HS-5 (cell line): Measurements from ENCODE around the gene RILPL1.
"Not testable (repeated sequence)": the region's sequence is repeated elsewhere in the genome, so short reads cannot be mapped to it uniquely, and the experiment has no call there.

ENCODE experiments used
- DNase-seq: peaks from one replicate; pipeline ENCODE4 v3.0.0-alpha.2; 2012; ENCODE audit warnings: low read depth

RILPL1 gene, protein sequence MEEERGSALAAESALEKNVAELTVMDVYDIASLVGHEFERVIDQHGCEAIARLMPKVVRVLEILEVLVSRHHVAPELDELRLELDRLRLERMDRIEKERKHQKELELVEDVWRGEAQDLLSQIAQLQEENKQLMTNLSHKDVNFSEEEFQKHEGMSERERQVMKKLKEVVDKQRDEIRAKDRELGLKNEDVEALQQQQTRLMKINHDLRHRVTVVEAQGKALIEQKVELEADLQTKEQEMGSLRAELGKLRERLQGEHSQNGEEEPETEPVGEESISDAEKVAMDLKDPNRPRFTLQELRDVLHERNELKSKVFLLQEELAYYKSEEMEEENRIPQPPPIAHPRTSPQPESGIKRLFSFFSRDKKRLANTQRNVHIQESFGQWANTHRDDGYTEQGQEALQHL

DNA sequence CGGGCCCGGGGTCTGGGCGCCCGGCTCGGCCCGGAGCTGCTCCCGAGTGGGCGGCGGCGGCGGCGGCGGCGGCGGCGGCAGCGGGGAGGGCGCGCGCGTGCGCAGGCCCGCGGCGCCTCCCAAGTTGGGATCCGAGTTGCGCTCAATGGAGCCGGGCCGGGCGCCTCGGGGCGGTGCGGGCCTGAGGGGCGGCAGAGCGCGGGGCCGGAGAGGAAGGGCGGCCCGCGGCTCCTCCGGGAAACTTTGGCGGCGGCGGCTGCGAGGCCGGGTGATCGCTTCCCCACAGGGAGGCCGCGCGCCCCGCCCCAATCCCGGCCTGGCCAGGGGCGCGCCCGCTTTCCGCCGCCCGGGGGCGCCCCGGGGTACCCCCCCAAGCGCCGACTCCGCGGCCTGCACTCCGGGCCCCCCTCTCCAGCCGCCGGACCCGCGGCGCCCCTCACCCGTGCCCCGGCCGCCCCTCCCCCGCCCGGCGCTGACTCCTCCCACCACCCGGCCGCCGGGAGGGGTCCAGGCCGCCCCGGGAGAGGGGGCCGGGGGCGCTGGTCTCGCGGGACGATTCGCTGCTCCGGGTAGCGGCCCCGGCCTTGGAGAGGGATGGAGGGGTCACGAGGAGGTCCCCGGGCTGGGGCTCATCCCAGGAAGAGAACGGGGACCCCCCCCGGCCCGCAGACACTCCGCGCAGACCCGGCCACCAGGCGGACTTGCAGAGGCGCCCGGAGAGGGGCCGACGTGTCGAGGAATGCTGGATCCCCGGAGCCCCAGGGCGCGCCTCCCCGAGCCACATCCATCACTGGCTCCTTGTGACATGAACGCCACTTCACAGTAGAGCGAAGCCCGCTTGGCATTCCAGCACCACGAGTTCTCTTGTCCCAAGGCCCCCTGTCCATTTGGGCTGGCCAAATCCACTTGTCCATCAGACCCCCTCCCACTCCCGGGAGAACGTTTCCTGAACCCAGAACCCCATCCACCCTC, at the start of gene RILPL1:
Gene RILPL1 (minus strand): TSS at position 48 of the 972 bp plus-strand sequence. CDS start 237 bp downstream, outside the sequence.
- no peak for DNase-seq

DNA sequence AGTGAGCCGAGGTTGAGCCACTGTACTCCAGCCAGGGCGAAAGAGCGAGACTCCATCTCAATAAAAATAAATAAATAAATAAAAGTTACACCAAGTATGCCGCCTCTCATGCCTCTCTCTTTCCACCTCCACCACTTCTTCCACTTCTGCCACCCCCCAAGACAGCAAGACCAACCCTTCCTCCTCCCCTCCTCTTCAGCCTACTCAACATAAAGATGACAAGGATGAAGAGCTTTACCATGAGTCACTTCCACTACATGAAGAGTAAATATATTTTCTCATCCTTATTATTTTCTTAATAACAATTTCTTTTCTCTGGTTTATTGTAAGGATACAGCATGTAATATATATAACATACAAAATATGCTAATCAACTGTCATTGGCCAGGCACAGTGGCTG, 47.3 kb upstream of the RILPL1 start:
- DNase-seq, result no peak

DNA sequence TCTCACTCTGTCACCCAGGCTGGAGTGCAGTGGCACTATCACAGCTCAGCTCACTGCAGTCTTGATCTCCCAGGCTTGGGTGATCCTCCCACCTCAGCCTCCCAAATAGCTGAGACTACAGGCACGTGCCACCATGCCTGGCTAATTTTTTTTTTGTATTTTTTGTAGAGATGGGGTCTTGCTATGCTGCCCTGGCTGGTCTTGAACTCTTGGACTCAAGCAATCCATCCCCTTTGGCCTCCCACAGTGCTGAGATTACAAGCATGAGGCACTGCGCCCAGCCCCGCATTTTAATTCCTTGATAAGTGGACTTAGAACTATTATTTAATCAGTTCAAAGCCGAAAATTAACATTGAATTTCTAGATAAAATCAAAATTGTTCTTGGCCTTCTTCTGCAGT, 45.3 kb upstream of the RILPL1 start:
- not testable (repeated sequence) for DNase-seq

DNA sequence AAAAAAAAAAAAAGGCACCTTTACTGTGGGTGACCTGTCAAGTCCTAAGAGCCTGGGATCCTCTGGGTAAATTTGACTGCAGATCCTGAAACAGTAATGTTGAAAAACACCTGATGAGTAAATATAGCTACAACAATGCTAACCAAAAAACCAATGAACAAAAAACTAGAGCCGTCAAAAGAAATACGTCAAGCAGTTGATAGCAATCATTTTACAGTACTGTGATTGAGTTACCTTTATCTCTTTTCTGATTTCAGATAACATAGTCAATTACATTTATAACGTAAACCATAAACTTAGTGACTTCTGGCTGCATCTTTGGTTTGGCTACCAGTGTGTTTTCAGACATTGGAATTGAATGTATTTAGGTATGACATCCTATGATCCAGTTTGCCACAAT, 44.7 kb upstream of the RILPL1 start:
- DNase-seq, result no peak

DNA sequence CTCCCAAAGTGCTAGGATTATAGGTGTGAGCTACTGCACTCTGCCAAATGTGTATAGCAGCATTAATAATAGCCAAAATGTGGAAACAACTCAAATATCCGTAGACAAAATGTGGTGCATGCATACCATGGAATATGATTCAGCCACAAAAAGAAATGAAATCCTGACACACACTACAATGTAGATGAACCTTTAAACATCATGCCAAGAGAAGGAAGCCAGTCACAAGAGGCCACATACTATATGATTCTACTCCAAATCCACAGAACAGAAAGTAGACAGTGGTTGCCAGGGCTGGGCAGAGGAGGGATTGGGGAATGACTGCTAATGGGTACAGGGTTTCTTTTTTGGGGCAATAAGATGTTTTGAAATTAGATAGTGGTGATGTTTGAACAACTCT, 43.1 kb upstream of the RILPL1 start:
- no peak for DNase-seq

DNA sequence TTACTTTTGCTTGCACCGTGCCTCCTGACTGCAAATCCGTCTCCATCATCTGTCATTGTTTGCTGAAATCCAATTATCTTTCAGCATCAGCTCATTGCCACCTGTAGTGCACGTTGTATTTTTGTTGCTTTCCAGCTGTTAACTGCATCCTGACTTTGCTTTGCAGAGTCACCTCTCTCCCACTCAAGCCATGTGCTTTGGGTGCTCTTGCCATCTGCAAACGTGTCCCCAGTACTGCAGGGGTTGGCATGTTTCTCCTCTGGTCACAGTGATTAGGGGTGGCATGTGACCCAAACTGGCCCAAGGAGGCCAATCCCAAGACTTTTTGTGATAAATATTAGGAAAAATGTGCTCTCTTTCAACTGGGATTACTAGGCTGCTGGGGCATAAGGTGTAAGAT, 40.4 kb upstream of the RILPL1 start:
- no peak for DNase-seq

DNA sequence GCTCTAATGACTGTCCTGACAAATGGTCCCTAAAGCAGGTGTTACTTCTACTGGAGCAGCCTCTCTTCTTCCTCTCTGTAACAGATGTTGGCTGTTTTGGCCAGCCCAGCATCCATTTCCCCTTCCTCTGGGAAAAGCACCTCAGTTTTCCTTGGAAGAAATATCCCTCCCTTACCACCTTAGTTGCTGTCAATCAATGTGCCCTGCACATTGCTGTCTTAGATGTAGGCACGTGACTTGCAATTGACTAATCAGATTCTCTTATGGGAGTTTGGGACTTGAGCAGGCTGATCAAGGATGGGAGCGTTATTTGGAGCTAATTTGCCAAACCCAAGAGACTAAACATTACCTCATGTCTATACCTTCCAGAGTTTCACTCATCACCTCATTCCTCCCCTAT, 38.9 kb upstream of the RILPL1 start:
- DNase-seq, result no peak

DNA sequence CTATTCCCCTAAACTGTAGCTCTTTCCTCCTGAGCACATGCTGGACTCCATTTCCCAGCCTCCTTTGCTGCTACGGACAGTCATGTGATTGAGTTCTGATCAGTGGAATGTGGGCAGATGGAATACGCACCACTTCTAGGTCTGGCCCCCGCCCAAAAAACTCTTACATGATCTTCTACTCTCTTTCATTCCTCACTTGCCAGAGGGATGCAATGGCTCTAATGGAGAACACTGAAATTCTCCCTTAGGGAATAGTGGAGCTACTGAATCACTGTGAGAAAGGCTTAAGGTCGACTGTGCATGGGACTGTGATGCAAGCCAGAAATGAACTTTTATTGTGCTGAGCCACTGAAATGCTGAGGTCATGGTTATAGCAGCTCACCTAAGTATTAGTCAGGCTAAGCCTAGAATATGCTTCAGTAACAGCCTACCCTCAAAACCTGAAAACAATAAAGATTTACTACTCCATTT, 37.9 kb upstream of the RILPL1 start:
- no peak for DNase-seq

DNA sequence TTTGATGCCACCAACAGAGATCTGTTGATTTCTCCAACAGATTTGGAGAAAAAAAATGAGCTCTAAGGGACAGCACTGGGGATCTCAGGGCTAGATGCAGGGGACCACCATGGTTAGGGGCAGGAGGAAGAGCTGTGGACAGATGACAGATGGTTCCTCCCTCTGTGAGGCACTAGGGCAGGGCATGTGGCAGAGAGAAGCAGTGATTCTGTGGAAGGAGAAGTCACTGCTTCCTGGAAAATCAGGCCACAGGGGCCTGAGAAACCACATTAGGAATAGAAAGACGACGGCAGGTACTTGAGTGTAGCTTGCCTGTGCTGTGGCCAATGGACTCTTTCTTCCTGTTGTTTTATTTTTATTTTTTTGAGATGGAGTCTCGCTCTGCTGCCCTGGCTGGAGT, 25.9 kb upstream of the RILPL1 start:
- DNase-seq, result no peak

DNA sequence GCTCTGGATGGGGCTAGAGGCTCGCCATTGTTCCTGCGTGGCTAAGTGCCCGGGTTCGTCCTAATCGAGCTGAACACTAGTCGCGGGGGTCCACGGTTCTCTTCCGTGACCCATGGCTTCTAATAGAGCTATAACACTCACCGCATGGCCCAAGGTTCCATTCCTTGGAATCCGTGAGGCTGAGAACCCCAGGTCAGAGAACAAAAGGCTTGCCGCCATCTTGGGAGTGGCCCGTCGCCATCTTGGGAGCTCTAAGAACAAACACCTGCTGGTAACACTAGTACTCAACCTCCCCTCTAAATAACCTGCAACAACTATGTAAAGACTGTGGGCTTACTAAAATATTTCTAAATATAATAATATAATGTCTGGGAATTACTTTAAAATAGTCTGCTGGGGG, 25.0 kb upstream of the RILPL1 start:
- DNase-seq, result not testable (repeated sequence)

DNA sequence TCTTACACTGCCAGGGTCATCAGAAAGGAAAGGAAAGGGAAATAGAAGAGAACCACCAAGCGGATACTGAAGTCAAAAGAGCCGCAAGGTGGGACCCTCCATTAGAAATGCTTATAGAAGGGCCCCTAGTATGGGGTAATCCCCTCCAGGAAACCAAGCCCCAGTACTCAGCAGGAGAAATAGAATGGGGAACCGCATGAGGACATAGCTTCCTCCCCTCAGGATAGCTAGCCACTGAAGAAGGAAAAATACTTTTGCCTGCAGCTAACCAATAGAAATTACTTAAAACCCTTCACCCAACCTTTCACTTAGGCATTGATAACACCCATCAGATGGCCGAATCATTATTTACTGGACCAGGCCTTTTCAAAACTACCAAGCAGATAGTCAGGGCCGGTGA, 21.3 kb upstream of the RILPL1 start:
- not testable (repeated sequence) for DNase-seq

DNA sequence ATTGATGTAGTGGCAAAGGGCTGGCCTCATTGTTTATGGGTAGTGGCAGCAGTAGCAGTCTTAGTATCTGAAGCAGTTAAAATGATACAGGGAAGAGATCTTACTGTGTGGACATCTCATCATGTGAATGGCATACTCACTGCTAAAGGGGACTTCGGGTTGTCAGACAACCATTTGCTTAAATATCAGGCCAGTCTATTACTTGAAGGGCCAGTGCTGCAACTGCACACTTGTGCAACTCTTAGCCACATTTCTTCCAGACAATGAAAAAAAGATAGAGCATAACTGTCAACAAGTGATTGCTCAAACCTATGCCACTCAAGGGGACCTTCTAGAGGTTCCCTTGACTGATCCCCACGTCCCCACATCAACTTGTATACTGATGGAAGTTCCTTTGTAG, 20.6 kb upstream of the RILPL1 start:
- not testable (repeated sequence) for DNase-seq

DNA sequence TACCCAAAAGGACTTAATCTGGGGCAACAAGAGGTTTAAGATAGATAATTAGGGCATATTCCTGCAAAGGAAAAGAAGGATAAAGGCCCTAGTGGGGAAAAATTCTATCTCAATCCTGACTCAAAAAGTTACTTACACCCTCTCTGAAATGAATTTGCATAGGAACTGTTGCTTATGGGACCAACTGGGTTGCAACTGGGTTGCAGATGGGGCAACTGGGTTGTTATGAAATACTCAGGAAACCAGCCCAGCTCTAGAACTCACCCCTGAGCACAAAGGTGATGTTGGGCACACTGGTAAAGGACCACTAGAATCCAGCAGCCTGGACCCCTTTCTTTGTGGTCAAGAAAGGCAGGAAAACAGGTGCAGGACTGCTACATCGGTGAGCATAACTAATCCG, 17.2 kb upstream of the RILPL1 start:
- DNase-seq, result no peak

DNA sequence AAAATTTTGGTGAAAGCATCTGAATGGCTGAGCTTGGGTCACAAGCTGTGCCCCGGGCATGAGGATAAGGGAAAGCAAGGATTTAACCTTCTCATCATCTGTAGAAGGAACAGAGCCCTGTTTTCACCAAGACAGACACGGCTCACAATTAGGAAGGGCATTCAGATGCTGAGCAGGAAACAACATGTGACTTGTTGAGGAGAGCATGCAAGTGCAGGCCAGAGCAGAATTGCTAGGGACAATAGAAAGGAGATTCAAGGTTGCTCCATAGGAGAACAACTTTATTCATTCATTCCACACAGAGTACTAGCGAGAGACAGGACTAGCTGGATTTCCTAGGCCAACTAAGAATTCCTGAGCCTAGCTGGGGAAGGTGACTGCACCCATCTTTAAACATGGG, 14.6 kb upstream of the RILPL1 start:
- DNase-seq, result no peak

DNA sequence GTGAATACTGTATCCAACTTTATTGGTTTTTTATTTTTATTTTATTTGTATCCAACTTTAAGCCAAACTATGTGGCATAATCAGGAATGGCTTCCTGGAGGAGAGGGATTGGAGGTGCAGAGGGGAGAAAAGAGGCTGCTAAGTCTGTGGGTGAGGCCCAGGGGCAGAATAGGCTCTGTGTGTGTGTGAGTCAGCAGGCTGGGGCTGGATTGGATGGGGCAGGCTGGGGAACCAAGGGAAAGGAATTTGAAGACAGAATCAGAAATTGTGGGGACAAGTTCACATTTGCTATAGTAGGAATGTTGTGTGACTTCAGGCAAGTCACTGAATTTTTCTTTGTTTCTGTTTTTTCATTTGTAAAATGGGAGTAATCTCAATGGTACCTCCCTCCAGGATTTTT, 12.8 kb upstream of the RILPL1 start:
- no peak for DNase-seq

DNA sequence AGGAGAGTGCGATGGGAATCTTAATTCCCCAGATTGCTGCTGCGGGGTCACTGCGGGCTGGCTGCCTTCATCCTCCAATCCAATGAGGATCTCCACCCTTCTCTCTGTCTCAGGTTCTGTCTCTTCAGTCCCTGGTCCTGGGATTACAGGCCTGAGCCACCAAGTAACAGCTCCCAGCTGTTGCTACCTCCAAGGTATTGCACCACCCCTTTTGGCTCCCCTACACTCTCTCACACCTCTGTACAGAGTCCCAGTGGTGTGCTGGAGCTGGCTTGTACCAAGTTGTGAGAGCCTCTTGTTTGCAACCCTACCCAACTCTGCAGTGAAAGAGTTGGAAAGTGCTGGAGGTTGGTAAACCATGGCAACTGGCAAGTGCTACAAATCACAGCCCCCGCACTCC, 10.0 kb upstream of the RILPL1 start:
- DNase-seq, result no peak

DNA sequence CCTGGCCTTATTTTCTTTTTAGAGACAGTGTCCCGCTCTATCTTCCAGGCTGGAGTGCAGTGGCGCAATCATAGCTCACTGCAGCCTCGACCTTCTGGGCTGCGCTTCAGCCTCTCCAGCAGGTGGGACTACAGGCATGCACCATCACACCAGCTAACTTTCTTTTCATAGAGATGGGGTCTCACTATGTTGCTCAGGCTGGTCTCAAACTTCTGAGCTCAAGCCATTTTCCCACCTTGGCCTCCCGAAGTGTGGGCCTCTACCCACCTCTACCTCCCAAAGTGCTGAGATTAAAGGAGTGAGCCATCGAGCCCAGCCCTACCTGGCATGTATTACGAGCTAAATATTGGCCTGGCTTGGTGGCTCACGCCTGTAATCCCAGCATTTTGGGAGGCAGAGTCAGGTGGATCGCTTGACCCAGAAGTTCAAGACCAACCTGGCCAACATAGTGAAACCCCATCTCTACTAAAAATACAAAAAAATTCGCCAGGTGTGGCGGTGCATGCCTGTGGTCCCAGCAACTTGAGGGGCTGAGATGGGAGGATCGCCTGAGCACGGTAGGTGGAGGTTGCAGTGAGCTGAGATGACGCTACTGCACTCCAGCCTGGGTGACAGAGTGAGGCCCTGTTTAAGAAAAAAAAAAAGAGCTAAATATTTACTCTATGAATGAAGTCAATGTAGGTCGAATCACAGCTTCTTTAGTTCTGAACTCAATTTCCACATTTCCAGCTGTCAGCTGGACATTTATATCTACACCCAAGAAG, 7.6 kb upstream of the RILPL1 start:
- DNase-seq, result no peak

DNA sequence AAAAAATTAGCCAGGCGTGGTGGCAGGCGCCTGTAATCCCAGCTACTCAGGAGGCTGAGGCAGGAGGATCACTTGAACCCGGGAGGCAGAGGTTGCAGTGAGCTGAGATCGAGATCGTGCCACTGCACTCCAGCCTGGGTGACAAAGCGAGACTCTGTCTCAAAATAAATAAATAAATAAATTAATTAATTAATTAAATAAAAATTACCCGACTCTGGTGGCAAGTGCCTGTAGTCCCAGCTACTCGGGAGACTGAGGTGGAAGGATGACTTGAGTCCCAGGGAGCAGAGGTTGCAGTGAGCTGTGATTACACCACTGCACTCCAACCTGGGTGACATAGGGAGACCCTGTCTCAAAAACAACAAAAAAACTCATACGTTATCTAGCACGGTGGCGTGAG, 2.4 kb upstream of the RILPL1 start:
- DNase-seq, result not testable (repeated sequence)

DNA sequence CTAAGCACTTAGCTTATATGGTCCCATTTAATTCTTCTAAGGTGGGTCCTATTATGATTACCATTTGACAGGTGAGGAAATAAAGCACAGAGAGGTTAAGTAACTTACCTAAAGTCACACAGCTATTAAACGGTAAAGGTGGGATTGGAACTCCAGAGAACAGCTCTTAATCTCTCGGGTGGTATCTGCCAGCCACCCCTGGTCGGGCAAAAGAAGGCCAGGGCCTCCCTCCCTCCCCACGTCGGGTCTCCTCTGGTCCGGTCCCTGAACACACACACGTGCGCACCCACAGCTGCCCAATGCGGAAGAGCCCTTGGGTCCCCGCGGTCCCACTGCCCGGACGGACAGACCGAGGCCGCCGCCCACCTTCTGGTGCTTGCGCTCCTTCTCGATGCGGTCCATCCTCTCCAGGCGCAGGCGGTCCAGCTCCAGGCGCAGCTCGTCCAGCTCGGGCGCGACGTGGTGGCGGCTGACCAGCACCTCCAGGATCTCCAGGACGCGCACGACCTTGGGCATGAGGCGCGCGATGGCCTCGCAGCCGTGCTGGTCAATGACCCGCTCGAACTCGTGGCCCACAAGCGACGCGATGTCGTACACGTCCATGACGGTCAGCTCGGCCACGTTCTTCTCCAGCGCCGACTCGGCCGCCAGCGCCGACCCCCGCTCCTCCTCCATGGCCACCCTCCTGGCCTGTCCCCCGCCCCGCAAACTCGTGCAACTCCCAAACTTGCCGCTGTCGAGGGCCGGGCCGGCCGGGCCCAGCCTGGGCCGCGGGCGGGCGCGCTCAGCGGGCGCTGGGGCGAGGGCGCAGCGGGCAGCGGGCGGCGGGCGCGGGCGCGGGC, 490 bp downstream of the RILPL1 start:
- no peak for DNase-seq

DNA sequence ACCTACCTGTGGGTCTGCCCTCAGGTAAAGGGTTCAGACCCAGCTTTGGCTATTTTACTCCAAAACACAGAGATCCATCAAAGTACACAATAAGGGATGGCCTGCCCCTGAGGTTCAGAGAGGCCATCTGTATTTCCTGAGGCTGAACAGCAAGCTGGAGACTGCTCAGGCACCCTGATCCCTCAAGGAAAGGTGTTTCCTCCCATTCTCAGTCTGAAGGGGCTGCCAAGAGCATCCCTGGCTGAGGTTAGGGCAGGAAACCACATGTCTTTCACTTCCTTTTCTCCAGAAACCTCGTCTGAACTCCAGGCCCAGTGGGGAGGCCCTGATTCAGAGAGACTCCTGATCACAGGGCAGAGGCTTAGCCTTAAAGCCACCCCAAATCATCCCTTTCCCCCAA, 1.5 kb downstream of the RILPL1 start:
- no peak for DNase-seq

DNA sequence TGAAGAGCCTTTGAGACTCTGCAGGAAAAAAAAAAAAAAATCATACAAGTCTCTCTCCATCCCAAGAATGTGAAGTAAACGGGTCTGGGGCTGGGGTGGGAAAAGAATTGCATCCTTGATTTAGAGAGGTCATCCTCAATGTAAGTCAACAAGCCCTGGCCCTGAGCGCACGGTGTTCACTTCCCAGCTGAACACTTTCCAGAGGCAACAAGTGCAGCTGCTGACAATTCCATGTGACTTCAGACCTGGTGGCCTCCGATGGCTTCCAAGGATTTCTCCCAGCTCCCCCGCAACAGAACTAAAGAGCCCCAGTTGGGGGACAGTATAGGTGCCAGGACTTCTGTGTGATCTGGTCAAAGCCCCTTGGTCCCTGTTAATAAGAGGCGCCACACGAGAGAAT, 2.4 kb downstream of the RILPL1 start:
- DNase-seq, result no peak
